NCI-H2029 treated with DMSO at 0.1 percent for 48 hours (cell line): ENCODE data around the gene RPA4.
"Not testable (repeated sequence)": the region's sequence is repeated elsewhere in the genome, so short reads cannot be mapped to it uniquely, and the experiment has no call there.

ENCODE experiments used
- DNase-seq: peaks from one replicate; lab custom pipeline; 2025; lab: John Stamatoyannopoulos, UW

Gene RPA4, protein sequence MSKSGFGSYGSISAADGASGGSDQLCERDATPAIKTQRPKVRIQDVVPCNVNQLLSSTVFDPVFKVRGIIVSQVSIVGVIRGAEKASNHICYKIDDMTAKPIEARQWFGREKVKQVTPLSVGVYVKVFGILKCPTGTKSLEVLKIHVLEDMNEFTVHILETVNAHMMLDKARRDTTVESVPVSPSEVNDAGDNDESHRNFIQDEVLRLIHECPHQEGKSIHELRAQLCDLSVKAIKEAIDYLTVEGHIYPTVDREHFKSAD

DNA sequence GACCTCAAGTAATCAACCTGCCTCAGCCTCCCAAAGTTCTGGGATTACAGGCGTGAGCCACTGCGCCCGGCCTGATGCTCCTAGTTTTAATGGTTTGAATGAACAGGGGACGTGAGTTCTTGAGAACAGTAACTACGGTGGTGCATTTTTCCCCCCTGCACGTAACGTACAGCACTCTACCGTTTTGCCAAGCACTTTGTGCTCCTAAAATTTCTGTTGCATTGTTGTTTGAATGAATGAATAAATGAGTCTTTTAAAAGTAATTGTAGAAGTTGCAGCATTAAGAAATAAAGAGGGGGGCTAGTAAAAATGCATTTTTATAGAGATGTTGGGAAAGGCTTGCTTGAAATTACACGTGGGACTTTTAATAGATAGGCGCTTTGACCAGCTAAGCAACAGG is at the start of gene RPA4:
Gene RPA4, plus strand, starts transcription at position 301 of the 400 bp plus-strand sequence. CDS start 403 bp downstream, outside the sequence.
- DNase-seq: no peak

DNA sequence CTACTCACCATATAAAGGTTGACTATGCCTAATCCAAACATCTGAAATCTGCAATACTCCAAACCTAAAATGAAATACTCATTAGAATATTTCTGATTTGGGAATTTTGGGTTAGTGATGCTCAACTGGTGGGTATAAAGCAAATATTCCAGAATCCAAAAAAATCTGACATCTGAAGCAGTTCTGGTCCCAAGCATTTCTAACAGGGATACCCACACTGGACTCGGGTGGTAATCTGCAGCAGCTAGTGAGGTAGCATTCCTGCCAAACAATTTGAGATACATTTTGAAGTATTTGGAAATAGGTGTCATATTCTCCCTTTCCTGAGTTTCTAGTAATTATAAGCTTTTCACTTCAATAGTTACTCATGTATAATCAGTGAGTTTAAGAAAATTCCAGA is 49.6 kb upstream of the RPA4 start:
- no peak for DNase-seq

DNA sequence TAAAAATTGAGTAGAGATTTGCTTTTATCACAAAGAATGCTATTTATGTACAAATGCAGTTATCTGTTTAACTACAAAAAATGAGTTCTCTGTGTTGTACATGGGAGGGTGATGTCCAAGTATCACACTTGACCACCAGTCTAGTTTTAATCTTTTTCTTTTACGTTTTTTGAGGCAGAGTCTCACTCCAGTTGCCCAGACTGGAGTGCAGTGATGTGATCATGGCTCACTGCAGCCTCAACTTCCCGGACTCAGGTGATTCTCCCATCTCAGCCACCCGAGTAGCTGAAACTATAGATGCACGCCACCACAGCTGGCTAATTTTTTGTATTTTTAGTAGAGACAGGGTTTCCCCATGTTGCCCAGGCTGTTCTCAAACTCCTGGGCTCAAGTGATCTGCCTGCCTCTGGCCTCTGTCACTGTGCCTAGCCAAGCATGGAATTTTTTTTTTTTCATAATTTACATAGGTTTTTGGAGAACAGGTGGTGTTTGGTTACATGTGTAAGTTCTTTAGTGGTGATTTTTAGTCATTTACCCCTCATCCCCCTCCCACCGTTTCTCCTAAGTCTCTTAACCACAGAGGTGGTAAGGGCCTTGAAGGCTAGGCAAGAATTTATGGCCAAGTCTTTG is 47.9 kb upstream of the RPA4 start:
- no peak for DNase-seq

DNA sequence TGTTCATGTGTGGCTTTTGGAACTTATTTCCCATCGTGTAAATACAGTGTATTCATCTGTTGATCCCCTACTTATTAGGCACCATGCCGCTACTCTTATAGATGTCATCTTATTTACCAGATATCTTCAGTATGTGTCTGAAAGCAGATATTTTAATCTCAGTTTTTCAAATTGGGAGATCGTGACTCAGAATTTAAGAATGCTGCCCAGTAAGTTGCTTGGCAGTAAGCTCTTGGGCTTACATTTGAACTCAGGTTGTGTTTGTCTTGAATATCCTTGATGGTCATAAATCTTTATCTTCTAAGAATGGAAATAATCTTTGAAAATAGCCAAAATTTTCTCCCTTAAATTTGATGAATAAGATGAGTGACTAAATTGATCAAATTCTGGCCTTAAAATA is 45.9 kb upstream of the RPA4 start:
- no peak for DNase-seq

DNA sequence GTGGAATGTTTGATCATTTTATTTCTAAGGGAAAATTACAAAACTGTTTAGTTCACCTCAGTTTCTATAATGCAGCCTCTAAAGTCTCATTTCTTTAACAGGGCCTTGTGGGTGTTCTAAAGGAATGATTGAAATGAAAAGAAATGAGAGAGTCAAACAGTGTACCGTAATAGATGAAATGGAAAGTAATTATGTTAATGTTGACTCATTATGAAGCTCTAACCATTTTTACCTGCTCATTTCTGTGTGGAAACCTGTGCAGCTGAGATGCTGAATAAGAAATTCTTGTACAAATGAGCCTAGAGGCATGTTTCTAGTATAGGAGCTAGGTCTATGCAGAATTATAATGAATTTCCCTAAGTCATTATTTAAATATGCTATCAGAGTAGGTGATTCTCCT is 45.2 kb upstream of the RPA4 start:
- no peak for DNase-seq

DNA sequence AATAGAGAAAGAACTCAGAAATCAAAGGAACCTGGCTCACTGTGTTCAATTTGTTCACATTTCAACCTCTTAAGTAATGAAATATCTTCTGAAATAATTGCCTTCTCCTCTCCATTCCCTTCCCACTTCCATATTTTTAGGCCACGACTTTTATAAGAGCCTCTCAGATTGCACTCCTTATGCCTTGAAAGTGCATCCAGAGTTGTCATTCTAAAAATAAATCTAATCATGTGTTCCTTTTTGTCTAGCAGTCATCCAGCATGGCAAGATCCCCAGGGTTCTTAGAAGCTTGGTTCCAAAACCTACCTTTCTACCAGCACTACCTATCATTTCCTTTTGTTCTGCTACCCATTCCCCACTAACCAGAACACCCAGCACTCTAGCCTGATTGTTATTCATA is 42.4 kb upstream of the RPA4 start:
- DNase-seq: no peak

DNA sequence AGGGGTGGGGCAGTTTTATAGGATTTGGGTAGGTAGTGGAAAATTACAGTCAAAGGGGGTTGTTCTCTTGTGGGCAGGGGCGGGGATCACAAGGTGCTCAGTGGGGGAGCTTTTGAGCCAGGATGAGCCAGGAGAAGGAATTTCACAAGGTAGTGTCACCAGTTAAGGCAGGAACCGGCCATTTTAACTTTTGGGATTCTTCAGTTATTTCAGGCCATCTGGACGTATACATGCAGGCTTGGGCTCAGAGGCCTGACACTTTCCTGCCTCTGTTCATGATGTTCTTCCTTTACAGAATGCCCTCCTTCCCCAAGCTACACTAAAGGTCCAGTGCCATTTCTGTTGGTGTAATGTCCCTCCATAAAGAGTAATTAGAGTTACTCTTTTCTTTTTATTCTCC is 41.8 kb upstream of the RPA4 start:
- DNase-seq: not testable (repeated sequence)

DNA sequence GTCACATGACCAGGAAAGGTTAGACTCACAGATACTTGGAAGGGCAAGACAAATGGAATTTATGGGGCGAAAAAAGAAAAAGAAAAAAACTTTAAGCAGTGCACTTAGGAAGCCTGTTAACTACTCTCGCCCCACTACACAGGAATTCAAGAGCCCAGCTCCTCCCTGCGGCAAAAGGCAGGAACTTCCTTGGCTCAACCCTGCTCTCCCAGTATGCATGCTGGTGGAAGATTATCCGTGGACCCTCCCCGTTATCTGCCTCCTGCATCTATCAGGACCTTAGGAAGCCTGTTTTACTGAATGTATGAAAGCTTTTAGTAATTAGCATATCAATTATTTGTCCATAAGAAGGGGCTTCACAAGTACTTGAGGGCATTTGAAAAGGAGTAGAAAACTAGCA is 40.1 kb upstream of the RPA4 start:
- no peak for DNase-seq

DNA sequence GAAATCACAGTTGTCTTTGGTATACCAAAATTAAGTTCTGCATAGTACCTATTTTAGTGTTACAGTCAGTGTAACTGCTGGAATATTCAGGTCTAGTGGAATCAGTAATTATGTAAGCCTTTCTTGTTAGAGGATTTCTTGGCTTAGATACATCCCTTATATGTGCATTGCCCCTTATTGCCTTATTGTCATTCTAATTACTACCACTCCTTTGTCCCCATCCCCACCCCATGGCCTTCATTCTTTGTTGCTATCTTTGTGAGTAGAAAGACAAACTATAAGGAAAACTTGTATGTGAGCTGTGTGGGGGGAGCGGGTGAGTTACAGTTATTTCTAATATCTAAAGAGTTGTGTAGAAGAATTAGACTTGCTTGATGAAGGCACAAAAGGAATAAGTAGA is 36.9 kb upstream of the RPA4 start:
- no peak for DNase-seq

DNA sequence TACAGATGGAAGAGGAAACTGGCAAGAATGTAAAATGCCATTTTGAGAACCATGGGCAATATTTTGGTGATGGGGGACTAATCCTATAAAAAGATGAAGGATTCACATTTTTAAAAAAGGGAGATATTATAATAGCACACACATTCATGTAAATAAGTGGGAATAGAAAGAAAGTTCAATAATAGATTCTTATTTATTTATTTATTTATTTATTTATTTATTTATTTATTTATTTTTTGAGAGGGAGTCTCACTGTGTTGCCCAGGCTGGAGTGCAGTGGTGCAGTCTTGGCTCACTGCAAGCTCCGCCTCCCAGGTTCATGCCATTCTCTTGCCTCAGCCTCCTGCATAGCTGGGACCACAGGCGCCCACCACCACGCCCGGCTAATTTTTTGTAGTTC is 24.3 kb upstream of the RPA4 start:
- not testable (repeated sequence) for DNase-seq

DNA sequence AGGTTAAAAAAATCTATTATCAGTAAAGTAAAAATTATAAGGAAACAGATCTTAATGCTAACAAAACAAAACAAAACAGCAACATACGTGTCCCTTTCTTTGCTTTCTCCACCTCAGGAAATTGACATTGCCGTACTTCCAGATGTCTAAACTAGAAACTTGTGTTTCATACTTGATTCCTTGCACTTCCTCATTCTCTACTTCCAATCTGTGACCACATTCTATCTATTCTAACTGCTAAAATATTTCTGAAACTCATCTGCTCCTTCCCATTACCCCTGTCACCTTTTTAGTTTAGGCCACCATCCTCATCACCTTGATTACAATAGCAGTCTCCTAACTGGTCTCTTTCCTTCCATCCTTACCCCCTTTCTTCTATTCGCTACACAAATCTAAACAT is 22.5 kb upstream of the RPA4 start:
- no peak for DNase-seq

DNA sequence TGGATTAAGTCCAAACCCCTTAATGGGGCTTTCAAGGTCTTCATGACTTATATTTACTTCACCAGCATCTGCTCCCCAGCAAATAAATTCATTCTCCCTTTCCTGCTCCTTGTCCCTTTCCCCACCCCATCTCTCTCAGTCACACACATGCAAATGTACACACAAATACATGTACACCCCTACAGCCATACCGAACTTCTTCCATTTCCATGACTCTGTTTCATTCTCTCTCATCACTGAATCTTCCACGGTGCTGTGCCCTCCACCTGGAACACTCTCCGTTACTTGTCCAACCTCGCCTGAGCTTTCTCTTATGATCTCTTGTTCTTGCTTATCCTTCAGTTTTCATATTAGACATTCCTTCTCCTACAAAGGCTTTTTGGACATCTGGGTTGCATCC is 22.0 kb upstream of the RPA4 start:
- DNase-seq: no peak

DNA sequence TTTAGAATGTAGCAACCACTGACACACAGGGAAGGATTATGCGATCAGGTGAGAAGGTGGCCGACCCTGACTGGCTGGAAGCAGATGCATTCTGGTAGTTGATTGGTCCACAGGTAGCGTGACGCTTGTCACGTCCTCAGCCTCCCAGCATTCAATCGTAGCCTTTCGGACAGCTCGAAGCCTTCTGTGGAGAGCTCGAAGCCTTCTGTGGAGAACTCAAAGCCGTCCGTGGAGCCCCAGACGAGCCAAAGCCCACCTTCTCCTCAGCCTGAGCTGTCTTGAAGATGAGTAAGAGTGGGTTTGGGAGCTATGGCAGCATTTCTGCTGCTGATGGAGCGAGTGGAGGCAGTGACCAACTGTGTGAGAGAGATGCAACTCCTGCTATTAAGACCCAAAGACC is 319 bp downstream of the RPA4 start:
- no peak for DNase-seq

DNA sequence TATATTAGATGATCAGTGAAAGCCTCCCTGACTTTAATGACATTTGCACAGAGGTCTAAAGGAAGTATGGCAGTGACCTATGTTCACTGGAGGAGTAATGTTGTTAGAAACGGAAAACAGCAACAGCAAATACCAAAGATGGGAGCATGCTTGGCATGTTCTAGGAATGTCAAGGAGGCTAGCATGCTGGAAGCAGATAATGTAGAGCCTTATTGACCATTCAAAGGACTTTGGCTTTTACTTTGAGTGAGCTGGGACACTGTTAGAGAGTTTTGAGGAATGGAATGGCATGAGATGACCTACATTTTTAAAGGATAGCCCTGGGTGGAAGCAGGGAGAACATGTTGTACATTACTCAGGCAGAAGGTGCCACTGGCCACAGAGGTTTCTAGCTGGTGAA is 6.0 kb downstream of the RPA4 start:
- no peak for DNase-seq

DNA sequence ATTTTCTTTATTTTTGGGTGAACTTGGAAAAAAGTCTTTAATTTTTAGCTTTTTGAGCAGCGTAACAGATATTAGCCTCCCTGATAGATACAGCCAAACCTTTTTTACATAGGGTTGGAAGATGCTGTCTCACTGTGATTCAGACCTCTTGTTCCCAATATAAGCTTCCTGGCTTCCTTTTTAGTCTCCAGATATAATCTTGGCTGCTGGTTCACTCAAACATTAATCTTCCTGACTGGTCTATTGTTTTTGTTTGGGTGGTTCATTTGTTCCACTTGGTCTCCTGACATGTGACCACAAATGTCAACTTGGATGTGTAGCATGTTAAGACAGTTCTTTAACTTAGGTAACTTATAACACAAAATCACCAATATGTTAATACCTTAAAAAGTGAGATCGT is 23.0 kb downstream of the RPA4 start:
- no peak for DNase-seq

DNA sequence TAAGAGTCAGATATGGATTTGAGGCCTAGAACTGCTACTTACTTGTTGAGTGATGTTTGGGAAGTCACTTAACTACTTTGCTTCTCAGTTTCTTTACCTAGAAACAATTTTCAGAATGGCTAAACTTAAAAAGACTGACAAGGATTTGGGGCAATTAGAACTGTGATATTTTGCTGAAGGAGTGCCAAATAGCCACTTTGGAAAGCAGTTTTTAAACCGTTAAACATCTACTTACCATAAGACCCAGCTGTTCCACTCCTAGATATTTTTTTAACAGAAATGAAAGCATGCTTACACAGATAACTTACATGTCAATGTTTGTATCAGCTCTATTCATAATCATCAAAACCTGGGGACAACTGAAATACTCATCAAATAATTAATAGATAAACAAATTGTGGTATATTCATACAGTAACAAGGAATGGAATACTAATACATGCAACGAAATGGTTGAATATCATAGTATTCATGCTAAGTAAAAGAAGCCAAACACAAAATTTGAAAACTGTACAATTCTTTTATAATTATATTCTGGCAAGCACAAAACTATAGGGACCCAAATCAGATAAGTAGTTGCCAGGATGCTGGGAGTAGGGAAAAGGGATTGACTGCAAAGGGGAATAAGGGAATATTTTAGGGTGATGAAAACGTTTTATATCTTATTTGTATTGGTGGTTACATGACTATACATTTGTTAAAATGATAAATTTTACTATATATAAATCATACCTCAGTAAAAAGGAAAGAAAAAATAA is 24.0 kb downstream of the RPA4 start:
- DNase-seq: no peak

DNA sequence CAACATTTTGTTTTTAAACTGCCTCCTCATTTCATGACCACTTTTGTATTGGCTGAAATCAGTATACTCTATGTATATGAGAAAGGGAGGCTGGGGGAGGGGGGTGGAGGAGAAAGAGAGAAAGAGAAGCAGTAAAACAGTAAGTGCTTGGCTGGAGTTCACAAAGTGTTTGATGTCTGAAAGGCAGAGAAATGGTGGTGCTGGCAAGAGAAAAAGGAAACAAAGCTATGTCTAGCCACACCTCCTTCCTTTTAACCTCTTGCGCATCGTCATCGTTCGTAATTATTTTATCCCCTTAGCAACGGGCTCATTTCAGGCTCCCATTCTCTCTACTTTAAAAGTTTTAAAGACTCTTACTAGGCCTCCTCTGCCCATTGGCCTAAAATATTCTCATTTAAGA is 25.6 kb downstream of the RPA4 start:
- DNase-seq: no peak

DNA sequence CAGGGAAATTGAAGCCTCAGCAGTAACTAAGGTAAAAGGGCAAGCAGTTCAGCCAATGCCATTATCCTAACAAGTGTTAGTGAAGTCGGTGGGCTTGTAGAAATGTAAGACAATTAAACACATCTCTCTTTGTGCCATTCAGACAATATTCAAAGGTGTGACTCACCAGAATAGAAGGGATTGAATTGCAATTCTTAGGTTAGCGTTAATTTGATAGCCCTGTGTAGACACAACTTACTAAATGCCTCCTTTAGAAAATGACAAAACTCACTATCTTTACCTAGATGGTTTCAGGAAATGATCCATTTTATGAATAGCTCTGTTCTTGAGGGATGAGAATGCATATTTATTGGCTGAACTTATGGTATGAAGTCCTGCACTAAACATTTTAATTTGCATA is 35.2 kb downstream of the RPA4 start:
- no peak for DNase-seq

DNA sequence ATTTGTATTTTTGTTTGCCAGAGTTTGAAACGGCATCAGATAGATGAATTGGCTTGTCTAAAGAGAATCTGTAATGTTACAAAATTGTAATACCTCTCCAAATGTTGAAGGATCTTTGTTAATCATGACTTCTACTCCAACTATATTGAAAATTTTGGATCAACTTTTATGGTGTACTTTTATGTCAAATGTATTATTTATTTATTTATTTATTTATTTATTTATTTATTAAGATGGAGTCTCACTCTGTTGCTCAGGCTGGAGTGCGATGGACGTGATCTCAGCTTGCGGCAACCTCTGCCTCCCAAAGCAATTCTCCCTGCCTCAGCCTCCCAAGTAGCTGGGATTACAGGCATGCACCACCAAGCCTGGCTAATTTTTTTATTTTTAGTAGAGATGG is 36.0 kb downstream of the RPA4 start:
- no peak for DNase-seq

DNA sequence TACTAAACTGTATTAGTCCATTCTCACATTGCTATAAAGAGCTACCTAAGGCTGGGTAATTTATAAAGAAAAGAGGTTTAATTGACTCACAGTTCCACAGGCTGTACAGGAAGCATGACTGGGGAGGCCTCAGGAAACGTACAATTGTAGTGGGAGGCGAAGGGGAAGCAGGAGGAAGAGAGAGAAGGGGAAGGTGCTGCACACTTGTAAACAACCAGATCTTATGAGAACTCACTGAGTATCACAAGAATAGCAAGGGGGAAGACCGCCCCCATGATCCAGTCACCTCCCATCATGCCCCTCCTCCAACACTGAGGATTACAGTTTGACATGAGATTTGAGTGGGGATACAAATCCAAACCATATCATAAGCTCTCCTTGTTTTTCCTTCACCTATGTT is 40.9 kb downstream of the RPA4 start:
- no peak for DNase-seq

DNA sequence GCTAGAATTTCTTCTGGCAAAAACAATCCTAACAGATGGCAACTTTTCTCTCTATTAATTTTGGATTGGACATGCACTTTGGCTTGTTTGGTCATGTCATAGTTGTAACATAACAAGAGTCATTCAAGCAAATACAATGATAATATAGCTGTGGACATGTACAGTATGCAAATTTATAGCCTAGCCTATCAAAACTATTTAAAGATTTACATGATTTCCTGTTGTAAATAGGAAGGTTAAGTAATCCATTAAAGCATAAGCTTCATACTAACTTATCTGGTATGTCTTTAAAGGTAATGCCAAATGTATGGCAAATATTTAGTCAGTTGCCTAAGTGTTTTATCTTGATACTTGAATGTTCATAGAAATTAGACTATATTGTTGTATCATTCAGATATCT is 45.3 kb downstream of the RPA4 start:
- DNase-seq: no peak
